HFF-Myc (cell line): ENCODE data around the gene HLA-DOB.

Experiments
- DNase-seq: peaks from one replicate; pipeline ENCODE4 v3.0.0-alpha.2; 2011; ENCODE audit warnings: low read depth; ENCODE audit errors: extremely low read depth
- H3K4me3 ChIP-seq: replicated peaks from 2 replicates; pipeline ENCODE4 v1.5.1; 2011; ENCODE audit warnings: low read depth, mild to moderate bottlenecking, control low read depth, low read length
- TF ChIP-seq, protein P1 (sequence below): IDR thresholded peaks from 2 replicates; pipeline ENCODE4 v1.5.1; 2012; ENCODE audit warnings: mild to moderate bottlenecking, low read depth, low read length, control low read depth; ENCODE audit errors: missing control alignments

Gene HLA-DOB

DNA sequence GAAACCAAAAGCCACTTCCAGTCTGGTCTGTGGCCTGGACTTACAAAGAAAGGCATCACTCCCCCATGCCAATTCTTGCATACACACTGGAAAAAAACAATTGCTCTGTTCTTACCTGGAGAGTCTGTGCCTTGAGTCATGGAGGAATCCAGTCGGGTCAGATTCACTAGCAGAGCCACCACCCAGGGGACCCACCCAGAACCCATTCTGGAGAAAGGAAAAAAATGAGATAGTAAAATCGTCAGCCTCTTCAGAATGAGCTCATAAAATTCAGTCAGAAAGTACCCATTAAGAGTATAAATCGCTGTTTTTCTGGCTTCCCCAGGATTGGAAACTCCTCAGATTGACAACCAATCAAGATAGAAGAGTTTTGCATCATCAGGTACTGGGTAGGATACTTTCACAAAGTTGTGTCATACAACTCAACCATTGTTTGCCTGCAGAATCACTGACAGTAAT lies at the start of gene HLA-DOB:
HLA-DOB (minus strand) TSS at position 257 of the 459 bp plus-strand sequence; CDS start at position 206, 51 bp downstream.
- TF ChIP-seq, protein P1, sequence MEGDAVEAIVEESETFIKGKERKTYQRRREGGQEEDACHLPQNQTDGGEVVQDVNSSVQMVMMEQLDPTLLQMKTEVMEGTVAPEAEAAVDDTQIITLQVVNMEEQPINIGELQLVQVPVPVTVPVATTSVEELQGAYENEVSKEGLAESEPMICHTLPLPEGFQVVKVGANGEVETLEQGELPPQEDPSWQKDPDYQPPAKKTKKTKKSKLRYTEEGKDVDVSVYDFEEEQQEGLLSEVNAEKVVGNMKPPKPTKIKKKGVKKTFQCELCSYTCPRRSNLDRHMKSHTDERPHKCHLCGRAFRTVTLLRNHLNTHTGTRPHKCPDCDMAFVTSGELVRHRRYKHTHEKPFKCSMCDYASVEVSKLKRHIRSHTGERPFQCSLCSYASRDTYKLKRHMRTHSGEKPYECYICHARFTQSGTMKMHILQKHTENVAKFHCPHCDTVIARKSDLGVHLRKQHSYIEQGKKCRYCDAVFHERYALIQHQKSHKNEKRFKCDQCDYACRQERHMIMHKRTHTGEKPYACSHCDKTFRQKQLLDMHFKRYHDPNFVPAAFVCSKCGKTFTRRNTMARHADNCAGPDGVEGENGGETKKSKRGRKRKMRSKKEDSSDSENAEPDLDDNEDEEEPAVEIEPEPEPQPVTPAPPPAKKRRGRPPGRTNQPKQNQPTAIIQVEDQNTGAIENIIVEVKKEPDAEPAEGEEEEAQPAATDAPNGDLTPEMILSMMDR = no peak
- DNase-seq = no peak
- H3K4me3 ChIP-seq = no peak within 1 kb of the TSS

DNA sequence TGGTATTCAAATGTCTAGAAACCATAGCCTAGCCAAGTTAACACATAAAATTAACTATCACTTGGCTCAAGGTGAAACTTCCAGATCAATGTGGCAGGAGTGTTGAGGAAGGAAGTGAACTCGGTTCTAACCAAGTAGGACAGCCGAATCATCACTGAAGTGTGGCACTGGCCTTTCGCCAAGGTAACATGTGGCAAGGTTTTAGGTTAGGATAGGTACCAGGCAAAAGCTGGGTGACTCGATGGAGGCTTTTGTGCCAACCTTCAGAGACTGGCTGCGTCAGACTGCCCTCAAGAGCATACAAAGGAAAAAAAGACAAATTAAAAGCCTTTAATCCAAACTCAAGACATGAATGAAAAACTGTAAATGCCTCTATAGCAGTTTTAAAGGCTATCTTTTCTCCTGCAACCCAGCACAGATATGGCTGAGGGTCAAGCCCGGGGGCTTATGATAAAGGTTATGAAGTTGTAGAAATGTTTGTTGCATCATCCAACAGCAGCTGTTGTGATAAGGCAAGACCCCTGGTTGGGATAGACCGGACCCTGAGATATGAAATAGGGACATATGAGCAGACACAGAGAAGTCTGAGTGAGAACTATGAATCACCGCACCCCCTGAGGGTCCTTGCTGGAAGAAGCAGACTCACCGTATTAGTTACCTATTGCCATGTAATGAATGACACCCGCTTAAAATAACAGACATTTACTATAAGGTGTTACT lies 49.1 kb upstream of the HLA-DOB start:
- TF ChIP-seq, protein P1 = no peak
- no peak overlapping the region for H3K4me3 ChIP-seq
- no peak for DNase-seq

DNA sequence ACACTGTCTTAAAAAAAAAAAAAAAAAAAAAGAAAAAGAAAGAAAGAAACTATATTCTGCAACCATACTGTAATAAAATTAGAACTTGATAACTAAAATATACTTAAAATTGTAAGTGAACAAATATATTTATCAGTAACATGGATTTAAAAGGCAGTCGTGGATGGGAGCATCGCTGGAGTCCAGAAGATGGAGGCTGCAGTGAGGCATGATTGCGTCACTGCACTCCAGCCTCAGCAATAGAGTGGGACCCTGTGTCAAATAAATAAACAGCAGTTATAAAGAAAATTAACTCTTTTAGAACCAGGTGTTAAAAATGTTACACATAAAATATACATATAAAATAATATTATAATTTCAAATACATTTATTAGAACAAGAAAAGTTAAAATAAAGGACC lies 45.9 kb upstream of the HLA-DOB start:
- no peak for DNase-seq
- TF ChIP-seq, protein P1 = no peak
- no peak overlapping the region for H3K4me3 ChIP-seq

DNA sequence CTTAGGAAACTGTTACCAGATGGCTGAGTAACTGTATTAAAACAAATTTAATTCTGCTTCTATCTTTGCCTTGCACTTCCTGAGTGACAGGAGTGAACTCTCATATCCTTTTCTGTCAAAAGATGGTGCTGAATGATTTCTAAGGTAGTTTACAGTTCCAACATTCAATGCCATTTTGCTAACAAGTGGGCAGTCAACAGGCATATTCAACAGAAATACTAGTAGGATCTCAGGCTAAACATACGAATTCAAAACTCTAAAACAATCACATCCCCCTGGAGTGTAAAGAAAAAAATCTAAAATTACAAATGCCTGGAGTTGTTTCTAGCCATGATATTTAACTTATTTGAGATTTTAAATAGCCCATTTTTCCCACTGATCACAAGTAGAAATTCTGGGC lies 43.9 kb upstream of the HLA-DOB start:
- no peak overlapping the region for H3K4me3 ChIP-seq
- TF ChIP-seq, protein P1 = no peak
- no peak for DNase-seq

DNA sequence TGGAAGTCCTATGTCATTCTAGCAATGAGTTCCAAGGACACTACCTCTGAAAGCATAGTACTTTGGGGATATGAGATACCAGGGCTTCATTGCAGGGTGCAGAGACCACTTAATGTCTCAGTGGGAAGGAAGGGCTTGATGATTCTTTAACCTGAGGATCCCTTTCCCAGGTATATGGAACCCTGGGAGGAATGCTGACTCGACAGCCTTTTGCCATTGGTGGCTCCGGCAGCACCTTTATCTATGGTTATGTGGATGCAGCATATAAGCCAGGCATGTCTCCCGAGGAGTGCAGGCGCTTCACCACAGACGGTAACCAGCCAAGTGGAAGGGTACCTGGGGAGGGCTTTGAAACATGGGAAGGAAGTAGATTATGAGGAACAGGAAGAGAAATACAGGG lies 41.4 kb upstream of the HLA-DOB start:
- H3K4me3 ChIP-seq = no peak overlapping the region
- TF ChIP-seq, protein P1 = no peak
- no peak for DNase-seq

DNA sequence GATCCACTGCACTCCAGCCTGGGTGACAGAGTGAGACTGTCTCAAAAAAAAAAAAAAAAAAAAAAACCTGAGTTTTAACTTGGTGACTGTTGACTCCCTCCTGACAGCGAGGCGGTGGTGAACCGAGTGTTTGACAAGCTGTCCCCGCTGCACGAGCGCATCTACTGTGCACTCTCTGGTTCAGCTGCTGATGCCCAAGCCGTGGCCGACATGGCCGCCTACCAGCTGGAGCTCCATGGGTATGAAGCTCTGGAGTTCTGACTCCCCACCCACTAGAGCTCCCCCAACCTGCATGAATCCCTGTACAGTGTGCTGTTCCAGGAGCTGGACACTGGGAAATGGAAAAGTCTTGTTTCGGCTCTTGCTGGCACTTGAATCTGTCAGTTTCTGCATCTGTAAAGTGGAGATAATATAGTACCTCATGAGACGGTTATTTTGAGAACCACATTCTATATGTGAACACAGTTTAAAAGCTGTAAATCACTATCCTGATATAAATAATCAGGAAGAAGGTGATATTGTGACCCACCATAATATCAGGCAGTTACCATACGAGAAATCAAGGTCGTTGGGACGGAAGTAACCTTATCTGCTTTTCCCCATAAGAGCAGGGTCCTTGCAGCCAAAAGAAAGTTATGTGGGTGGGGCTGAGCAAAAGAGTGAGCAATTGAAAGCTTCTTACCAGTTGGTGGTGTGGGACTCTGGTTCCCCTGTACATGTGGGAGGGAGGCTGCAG lies 40.5 kb upstream of the HLA-DOB start:
- TF ChIP-seq, protein P1 = no peak
- H3K4me3 ChIP-seq = no peak overlapping the region
- no peak for DNase-seq
